Endometrium (tissue), 2 donors: ENCODE results near the gene TMEM63C.

ENCODE experiments used
- FAIRE-seq: peaks from 2 replicates; lab custom pipeline; 2012; peaks lifted over from hg19 to GRCh38; lab: Jason Lieb, UNC
- donor health status: control.
- donor health status: control.

Gene TMEM63C

GRCh38 chr14:77257700-77258099 lies 76.1 kb downstream of the TMEM63C start:
- no peak for FAIRE-seq

- no peak for FAIRE-seq
Measured at GRCh38 chr14:77258566-77258965, 77.0 kb downstream of the TMEM63C start.

DNA sequence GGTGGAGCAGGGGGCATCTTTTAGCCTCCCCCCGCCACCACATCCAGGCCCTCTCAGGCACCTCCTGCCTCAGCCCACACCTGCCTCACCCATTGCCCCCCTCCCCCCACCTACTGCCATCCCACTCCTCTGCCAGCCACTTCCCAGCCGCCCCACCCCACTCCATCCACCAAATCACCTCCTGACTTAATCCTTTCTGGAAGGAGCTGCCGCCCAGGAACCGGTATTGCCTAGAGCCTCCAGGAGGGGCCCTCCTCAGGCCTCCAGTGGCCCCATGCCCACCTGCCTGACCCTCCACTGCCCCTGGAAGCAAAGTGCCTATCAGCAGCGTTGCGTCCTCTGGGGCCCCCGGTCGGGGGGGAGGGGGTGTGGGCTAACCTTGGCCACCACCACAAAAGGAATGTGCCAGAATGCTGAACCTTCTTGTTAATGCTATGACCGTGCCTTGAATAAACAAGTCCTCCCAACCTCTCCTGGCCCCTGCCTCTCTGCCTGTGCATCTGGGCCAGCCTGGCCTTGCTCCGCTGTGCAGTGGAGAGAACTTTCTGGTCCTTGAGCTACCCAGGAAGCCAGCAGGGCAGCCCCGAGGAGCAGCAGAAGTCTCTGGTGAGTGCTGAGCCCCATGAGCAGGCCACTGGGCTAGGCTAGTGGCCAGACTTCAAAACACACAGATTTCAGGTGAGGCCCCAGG lies 77.6 kb downstream of the TMEM63C start:
- no peak for FAIRE-seq

DNA sequence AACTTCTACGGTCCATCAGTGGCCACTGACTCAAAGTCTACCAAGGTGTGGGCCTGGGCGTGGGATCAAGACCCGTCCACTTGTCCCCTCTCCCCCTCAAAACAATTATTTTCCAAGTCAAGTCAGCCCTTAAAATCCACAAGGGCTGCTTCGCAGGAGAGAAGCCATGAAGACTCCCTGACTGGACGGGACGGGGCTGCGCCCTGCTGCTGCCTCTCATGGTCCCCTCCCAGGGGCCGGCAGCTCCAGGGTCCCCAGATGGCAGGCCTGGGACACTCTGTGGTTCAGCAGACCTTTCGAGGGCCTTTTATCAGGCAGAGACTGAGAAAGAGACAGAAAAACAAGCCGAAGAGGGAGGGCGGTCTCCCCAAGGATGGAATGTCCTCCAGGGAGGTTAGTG lies 78.6 kb downstream of the TMEM63C start:
- no peak for FAIRE-seq

GRCh38 chr14:77260631-77261030 lies 79.0 kb downstream of the TMEM63C start:
- no peak for FAIRE-seq

DNA sequence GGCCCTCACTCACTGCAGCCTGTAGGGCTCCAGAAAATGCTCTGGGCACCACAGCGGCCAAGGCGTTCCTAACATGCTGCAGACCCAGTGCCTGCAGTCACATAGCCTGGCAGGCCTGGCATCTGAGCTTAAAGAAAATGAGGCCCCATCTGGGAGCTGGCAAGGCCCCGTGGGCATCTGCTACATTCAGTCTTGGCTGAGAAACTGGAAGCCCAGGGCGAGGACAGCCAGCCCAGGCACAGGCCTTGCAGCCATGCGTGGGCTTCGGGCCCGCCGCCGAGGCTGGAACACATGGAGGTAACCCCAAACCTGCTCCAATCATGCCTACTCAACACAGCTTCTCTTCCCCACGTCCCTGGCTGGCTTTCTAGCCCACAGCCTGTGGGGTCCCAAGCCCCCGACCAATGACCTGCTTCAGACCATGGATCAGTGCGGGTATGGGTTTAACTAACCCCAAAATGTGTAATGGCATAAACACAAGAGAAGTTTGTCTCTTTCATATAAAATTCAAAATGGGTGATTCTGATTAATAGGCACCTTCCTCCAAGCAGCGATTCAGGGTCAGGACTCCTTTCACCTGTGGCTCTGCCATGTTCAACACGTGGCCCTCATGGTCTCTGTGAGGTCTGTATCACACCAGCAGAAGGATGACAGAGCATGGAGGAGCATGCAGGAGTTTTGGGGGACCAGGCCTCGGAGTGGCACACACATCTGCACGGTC lies 83.0 kb downstream of the TMEM63C start:
- no peak for FAIRE-seq

GRCh38 chr14:77265187-77265515 lies 83.6 kb downstream of the TMEM63C start:
- no peak for FAIRE-seq

GRCh38 chr14:77265561-77266335 lies 84.2 kb downstream of the TMEM63C start:
- no peak for FAIRE-seq

GRCh38 chr14:77266336-77266735 lies 84.7 kb downstream of the TMEM63C start:
- FAIRE-seq: no peak

- no peak for FAIRE-seq
Measured at GRCh38 chr14:77267937-77268699, 86.5 kb downstream of the TMEM63C start.

- FAIRE-seq: no peak
Measured at GRCh38 chr14:77268989-77269600, 87.5 kb downstream of the TMEM63C start.

DNA sequence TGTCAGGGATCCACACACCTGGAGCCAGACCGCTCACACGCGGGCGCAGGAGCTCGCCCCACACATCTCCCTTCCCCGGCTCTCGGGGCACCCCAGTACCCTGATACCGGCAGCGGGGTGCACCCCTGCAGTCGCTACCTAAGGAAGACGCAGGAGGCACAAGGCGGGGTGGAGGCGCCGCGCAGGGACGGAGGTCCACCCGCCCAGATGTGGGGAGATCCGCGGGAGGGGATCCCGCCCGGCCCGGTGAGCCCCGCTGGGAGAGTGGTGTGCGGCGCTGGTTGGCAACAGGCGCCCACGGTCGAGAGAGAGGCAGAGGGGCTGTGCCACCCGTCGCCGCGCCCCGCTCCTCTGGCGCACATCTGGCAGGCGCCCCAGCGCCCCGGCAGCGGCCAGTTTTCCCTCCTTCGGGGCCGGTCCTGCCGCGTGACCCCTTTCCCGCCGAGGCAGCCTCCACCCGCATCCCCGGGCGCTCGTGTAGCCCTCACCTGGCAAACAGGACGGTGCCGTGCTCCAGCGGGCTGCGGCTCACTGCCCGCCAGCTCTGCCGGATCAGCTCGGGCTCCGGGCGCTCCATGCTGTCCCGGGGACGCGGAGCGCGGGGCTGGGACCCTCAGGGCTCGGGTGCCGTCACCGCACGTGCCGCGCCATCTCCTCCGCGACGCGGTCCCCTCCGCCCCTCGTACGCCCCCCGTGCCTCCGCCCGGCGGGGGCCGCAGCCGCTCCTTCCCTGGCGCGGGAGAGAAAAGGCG lies 88.9 kb downstream of the TMEM63C start:
- FAIRE-seq: no peak

GRCh38 chr14:77271113-77271710 lies 89.6 kb downstream of the TMEM63C start, which contains the start of gene NGB:
NGB (minus strand) TSS chr14:77271206; CDS start chr14:77270937, 269 bp downstream.
- FAIRE-seq: no peak

GRCh38 chr14:77272261-77272660 lies 90.7 kb downstream of the TMEM63C start:
- FAIRE-seq: no peak

DNA sequence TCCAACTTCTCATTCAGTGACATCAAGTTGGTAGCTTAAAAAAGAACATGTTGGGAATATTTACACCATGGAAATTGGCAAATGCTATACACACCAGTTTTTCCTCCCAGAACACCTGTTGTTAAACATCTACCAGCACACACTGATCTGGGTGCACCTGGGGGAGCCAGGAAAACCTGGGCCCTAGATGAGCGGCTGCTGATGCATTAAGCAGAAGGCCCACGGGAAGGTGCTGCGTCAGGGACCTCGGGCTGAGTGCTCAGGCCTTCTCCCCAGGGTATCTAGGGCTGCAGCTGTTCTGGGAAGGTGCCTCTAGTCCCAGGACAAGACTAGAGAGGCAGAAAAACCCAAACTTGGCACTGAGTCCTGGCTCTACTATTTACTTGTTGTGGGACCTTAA lies 92.2 kb downstream of the TMEM63C start:
- no peak for FAIRE-seq

DNA sequence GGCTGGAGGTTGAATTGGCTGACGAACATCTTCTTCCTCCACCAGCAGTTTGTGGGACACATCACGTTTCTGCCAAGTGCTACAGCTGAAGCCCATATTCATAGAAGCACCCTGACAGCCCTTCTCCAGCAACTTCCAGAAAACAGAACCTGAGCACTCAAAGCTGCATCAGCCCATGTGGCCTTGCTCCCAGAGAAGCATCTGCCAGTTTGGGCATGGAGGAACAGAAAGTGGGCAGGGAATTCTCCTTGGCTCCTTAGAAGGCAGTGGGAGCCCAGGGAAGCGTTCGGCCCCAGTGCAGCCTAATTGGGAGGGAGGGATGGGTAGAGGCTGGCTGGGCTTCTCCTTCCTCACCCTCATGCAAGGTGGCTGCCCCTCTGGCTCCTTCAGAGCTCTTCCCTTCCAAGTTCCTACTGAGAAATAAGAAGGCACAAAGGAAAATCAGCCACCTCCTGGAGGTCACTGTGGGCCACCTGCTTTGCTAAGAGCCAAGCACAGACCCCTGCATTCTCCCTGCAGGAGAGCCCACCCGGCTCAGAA lies 93.5 kb downstream of the TMEM63C start:
- FAIRE-seq: no peak

GRCh38 chr14:77275601-77276017 lies 94.0 kb downstream of the TMEM63C start:
- no peak for FAIRE-seq

DNA sequence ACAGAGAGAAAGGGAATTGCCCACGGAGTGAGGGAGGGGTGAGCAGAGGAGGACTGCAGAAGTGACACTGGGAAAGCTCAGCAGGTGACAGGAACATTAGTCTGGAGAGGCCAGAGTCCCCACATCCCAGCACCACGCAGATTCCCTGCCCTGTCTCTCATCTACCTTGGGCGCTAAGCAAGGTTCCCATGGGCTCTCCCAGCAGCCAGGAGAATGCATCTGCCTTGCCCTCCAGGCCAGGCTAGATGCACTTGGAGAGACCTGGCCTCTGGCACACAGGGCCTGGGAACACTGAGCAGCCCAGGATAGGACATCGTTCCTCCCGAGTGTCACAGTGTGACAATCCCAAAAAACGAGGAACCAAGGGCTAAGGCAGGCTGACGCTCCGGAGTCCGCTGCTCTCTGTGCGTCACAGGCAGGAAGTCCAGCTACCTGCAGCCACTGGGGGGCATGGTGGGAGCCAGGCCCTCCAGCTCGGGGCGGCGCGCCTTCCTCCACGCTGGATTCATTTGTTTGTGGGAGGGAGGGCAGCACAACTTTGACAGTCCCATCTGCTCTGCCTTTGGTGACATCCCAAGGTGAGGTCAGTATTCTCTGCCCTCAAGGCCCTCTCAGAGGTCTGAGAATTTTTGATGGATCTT lies 94.8 kb downstream of the TMEM63C start:
- FAIRE-seq: no peak

DNA sequence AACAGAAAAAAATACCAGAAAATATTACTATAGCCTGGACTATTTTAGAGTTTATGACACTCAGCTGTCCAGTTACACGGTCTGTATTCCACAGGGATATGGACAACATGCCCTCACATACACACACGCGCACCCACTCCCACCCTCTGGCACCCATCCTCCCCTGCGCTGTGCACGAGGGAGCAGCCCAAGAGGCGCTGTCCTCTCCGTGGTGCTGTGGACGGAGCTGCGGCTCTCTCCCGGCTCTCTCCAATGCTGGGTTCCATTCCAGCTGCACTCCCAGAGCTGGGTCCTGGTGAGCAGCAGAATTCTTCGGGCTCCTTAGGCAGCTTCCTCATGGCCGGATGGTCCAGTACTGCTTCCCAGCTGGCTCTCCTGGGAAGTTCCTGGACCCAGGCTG lies 95.4 kb downstream of the TMEM63C start:
- no peak for FAIRE-seq
